Activated naive CD4-positive, alpha-beta T cell treated with anti-CD3 and anti-CD28 coated beads, Interleukin-2, amount 10 ng/mL, durations not matched to agents 7 days and 5 days (primary cell): ENCODE results near the gene LAMC3.

ENCODE experiments used
- CTCF ChIA-PET: fragments of 350-600 bp; sonication (Branson Sonifier 250); formaldehyde crosslinking; loops from one replicate; lab custom pipeline; 2021; ENCODE audit warnings: antibody characterized with exemption; lab: Charles Lee
- DNase-seq: peaks from one replicate; pipeline ENCODE4 v3.0.0-alpha.2; 2020
- H3K27ac Mint-ChIP-seq: one replicate; pipeline ENCODE4 v1.8.0; 2021; ENCODE audit warnings: mild to moderate bottlenecking, moderate library complexity, mixed read lengths
- H3K27me3 Mint-ChIP-seq: one replicate; pipeline ENCODE4 v1.8.0; 2021; ENCODE audit warnings: mild to moderate bottlenecking, mixed read lengths
- H3K36me3 Mint-ChIP-seq: one replicate; pipeline ENCODE4 v1.8.0; 2021; ENCODE audit warnings: mixed read lengths
- H3K4me1 Mint-ChIP-seq: one replicate; pipeline ENCODE4 v1.8.0; 2021; ENCODE audit warnings: mixed read lengths
- H3K4me3 Mint-ChIP-seq: one replicate; pipeline ENCODE4 v1.8.0; 2021; ENCODE audit warnings: mild to moderate bottlenecking, moderate library complexity, mixed read lengths
- H3K9me3 Mint-ChIP-seq: one replicate; pipeline ENCODE4 v1.8.0; 2021; ENCODE audit warnings: mixed read lengths

The LAMC3 gene

GRCh38 chr9:131001990-131002389 lies 7.0 kb upstream of the LAMC3 start:
- Mint-ChIP-seq H3K4me3 (no peak overlapping the region), H3K9me3 (no peaks in the 10 kb centered on the region), H3K27ac (no peak overlapping the region), H3K27me3 (peaks cover 44% of the 10 kb centered on the region), H3K4me1 (no peaks in the 10 kb centered on the region), H3K36me3 (no peaks in the 10 kb centered on the region)
- CTCF ChIA-PET: interaction anchor here (1.6 to 1.7 kb wide), 2 partner anchors 44 to 506 kb away, joined by 3 to 4 read pairs; no protein-coding TSS in a partner anchor
- no peak for DNase-seq

- Mint-ChIP-seq H3K4me3 (no peak overlapping the region), H3K27ac (no peak overlapping the region), H3K27me3 (peaks cover 56% of the 10 kb centered on the region), H3K9me3 (no peaks in the 10 kb centered on the region), H3K4me1 (peaks cover 2% of the 10 kb centered on the region), H3K36me3 (no peaks in the 10 kb centered on the region)
- no peak for DNase-seq
- CTCF ChIA-PET: no interaction called here
Measured at GRCh38 chr9:131006601-131007000, 2.4 kb upstream of the LAMC3 start.

- CTCF ChIA-PET: no interaction called here
- Mint-ChIP-seq H3K27me3 (peaks cover 68% of the 10 kb centered on the region), H3K27ac (no peak overlapping the region), H3K9me3 (no peaks in the 10 kb centered on the region), H3K4me1 (peaks cover 2% of the 10 kb centered on the region), H3K4me3 (no peak overlapping the region), H3K36me3 (no peaks in the 10 kb centered on the region)
- DNase-seq: no peak
Measured at GRCh38 chr9:131008086-131008485, 888 bp upstream of the LAMC3 start.

- Mint-ChIP-seq H3K36me3 (no peaks in the 10 kb centered on the region), H3K4me1 (peaks cover 2% of the 10 kb centered on the region), H3K9me3 (no peaks in the 10 kb centered on the region), H3K4me3 (no peak overlapping the region), H3K27me3 (peaks cover 72% of the 10 kb centered on the region), H3K27ac (no peak overlapping the region)
- DNase-seq: no peak
- CTCF ChIA-PET: no interaction called here
Measured at GRCh38 chr9:131008563-131008908, 438 bp upstream of the LAMC3 start.

DNA sequence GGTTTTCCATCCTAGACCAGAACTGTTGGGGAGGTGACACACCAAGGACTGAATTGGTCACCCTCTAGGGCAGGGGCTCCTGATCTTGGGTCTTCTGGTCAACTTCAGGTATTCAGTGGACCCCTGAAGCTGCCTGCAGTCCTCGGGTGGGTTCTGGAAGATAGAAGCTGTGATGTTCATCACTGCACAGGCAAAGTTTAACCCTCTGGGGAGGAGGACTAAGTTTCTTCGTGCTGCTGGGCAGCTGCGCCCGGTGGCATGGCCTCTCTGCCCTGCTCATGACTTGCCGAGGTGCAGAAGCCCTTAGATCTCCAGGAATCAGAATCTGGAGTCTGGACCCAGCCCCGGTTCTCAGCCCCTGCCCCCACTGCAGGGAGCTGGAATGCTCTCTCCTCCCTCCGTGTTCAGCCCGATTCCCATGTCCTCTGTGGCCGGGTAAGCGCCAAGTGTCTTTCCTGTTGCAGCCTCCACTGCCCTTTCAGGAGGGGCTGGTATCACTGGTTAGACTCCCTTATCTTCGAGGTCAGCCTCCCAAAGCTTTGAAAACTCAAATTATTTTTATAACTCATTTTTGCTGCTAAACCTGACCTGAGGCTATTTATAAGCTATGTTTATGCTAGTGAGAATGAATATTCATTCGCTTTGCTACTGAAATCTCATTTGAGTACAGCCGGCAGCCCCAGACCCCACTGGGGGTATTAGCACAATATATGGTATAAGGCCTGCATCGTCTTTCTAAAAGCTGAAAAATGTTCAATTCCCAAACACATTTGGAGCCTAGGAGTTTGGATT lies 1.7 kb downstream of the LAMC3 start:
- H3K27me3 Mint-ChIP-seq: peaks cover 68% of the 10 kb centered on the region
- H3K36me3 Mint-ChIP-seq: no peaks in the 10 kb centered on the region

DNA sequence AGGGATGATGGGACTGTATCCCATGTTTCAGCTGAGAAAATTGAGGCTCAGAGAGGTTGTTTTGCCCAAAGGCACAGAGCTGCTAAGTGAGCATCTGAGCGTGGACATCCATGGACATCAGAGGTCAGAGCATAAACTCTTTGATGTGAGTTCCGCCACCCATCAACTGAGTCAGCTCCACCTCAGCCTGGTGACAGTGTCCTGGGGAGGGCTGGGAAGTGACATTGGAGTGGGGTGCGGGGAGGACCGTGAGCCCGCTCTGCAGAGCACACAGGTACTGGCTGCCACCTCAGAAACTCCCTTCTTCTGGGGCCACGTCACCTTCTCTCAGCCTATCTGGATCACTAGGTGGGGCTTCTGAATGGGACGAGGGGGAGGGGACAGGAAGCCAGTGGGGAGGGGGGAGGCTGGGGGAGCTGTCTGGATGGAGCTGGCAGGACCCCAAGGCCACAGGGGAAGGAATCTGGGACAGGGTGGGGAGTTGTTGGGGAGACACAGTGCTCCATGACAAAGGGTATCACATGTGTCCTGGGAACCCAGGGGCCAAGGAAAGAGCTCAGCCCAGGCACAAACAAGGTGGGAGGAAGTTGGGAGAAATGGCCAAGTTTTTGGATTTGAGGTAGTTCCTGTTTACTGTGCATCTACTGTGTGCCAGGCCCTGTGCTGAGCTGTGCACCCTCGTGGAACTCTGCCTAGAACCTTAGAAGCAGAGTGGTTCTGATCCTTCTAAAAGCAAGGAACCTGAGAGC lies 2.5 kb downstream of the LAMC3 start:
- Mint-ChIP-seq H3K27me3 (peaks cover 64% of the 10 kb centered on the region), H3K36me3 (no peaks in the 10 kb centered on the region), H3K9me3 (no peaks in the 10 kb centered on the region), H3K27ac (no peak overlapping the region), H3K4me3 (no peak overlapping the region), H3K4me1 (peaks cover 2% of the 10 kb centered on the region)
- CTCF ChIA-PET: interaction anchor here (1.9 to 2.0 kb wide), 2 partner anchors 13 to 35 kb away, joined by 5 to 10 read pairs; no protein-coding TSS in a partner anchor
- DNase-seq: no peak

More for the DNA sequence above, 1.7 kb downstream of the LAMC3 start:
- H3K4me1 Mint-ChIP-seq: peaks cover 2% of the 10 kb centered on the region
- CTCF ChIA-PET: interaction anchor here (1.9 to 2.0 kb wide), 2 partner anchors 13 to 35 kb away, joined by 5 to 10 read pairs; no protein-coding TSS in a partner anchor
- no peak overlapping the region for H3K4me3 Mint-ChIP-seq
- no peak for DNase-seq
- H3K9me3 Mint-ChIP-seq: no peaks in the 10 kb centered on the region
- H3K27ac Mint-ChIP-seq: no peak overlapping the region

DNA sequence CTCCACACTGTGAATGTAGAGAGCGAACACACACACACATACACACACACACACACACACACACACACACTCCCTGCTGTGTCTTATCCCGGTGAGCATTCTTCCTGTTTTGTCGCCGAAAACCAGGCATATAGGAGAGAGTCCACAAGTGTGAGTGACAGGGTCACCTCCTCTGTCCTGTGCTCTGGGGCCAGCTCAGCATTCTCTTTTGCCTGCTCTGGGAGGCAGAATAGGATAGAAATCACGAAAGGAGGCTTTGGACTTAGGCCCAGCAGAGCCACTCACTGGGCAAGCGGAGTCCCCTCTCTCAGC lies 3.0 kb downstream of the LAMC3 start:
- Mint-ChIP-seq H3K4me3 (no peak overlapping the region), H3K27ac (no peak overlapping the region), H3K27me3 (peaks cover 66% of the 10 kb centered on the region), H3K4me1 (peaks cover 2% of the 10 kb centered on the region), H3K36me3 (no peaks in the 10 kb centered on the region), H3K9me3 (no peaks in the 10 kb centered on the region)
- no peak for DNase-seq
- CTCF ChIA-PET: interaction anchor here (2.0 kb wide), 1 partner anchor 34 kb away, joined by 5 read pairs; no protein-coding TSS in a partner anchor

DNA sequence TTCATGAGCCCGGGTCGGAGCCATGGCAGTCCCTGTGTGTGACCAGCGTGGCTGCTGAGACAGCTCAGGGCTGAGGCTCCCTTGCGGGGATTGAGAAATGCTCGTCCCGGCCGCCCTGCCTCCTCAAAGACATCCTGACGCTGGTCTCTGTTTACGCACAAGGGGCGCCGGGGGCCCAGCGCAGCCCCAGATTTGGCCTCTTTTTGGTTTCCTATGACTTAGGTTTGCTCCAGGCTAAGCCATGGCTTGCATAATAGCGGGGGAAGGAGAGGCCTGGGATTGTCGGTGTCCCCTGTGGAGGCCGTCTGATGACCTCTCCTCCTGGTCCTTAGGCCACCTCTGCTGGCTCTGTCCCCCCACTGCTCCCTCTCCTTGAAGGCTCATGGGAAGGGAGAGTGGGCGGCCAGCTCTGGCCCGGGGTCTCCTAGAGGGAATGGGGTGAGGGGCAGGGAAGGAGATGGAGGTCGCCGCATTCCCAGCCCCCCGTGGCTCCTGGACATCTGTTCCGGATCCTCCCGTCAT lies 3.5 kb downstream of the LAMC3 start:
- Mint-ChIP-seq H3K4me3 (no peak overlapping the region), H3K27ac (no peak overlapping the region), H3K27me3 (peaks cover 64% of the 10 kb centered on the region), H3K9me3 (no peaks in the 10 kb centered on the region), H3K36me3 (no peaks in the 10 kb centered on the region), H3K4me1 (peaks cover 2% of the 10 kb centered on the region)
- DNase-seq: no peak
- CTCF ChIA-PET: interaction anchor here (2.0 kb wide), 1 partner anchor 34 kb away, joined by 5 read pairs; no protein-coding TSS in a partner anchor

DNA sequence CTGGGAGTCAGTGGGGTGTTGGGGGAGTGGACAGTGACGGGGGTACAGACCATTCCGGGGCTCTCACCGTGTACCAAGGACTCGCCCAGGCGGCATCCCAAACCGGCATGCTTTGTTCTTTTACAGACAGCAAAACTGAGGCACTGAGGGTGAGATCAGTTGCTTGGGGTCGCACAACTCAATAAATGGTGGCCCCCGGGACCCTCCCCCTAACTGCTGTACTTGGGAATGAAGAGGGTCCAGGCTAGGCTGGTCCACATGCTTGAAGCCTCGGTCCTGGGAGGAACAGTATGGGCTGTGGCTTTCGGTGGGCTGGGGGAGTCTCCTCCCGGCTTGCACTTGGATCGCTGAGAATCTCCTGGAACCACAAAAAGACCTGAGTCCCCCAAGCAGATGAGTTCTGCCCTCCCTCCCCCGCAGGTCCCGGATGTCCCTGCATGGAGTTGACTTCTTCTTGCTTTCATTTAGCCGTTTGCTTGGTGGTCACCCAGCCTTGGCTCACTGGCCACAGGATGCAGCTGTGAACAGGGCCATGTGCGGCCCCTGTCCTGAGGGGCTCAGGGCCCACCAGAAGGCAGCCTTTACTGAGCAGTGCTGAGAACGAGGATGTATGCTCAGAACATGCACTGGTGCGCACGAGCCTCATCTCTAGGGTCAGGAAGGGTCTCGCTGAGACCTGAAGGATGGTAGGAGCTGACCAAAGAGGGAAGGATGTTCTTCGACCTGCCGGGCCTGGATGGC lies 4.2 kb downstream of the LAMC3 start:
- Mint-ChIP-seq H3K9me3 (no peaks in the 10 kb centered on the region), H3K4me3 (no peak overlapping the region), H3K4me1 (peaks cover 2% of the 10 kb centered on the region), H3K36me3 (no peaks in the 10 kb centered on the region), H3K27me3 (peaks cover 56% of the 10 kb centered on the region), H3K27ac (no peak overlapping the region)
- CTCF ChIA-PET: no interaction called here
- DNase-seq: no peak

- H3K36me3 Mint-ChIP-seq: no peaks in the 10 kb centered on the region
- peaks cover 54% of the 10 kb centered on the region for H3K27me3 Mint-ChIP-seq
- H3K4me1 Mint-ChIP-seq: no peaks in the 10 kb centered on the region
- CTCF ChIA-PET: no interaction called here
- DNase-seq: no peak
- no peak overlapping the region for H3K27ac Mint-ChIP-seq
- H3K9me3 Mint-ChIP-seq: no peaks in the 10 kb centered on the region
- no peak overlapping the region for H3K4me3 Mint-ChIP-seq
Measured at GRCh38 chr9:131013771-131014676, 5.0 kb downstream of the LAMC3 start.

- H3K27ac Mint-ChIP-seq: no peak overlapping the region
- H3K4me3 Mint-ChIP-seq: no peak overlapping the region
- DNase-seq: no peak
- peaks cover 45% of the 10 kb centered on the region for H3K27me3 Mint-ChIP-seq
- H3K4me1 Mint-ChIP-seq: no peaks in the 10 kb centered on the region
- H3K9me3 Mint-ChIP-seq: no peaks in the 10 kb centered on the region
- H3K36me3 Mint-ChIP-seq: no peaks in the 10 kb centered on the region
- CTCF ChIA-PET: interaction anchor here (0.6 kb wide), 2 partner anchors 32 to 217 kb away, joined by 3 read pairs; no protein-coding TSS in a partner anchor
Measured at GRCh38 chr9:131015112-131015511, 6.1 kb downstream of the LAMC3 start.

- no peak overlapping the region for H3K27ac Mint-ChIP-seq
- no peaks in the 10 kb centered on the region for H3K4me1 Mint-ChIP-seq
- CTCF ChIA-PET: interaction anchor here (0.6 kb wide), 1 partner anchor 218 kb away, joined by 3 read pairs; no protein-coding TSS in a partner anchor
- no peaks in the 10 kb centered on the region for H3K9me3 Mint-ChIP-seq
- DNase-seq: no peak
- no peaks in the 10 kb centered on the region for H3K36me3 Mint-ChIP-seq
- H3K27me3 Mint-ChIP-seq: peaks cover 36% of the 10 kb centered on the region
- no peak overlapping the region for H3K4me3 Mint-ChIP-seq
Measured at GRCh38 chr9:131015876-131016397, 7.0 kb downstream of the LAMC3 start.

- Mint-ChIP-seq H3K4me1 (no peaks in the 10 kb centered on the region), H3K4me3 (no peak overlapping the region), H3K9me3 (no peaks in the 10 kb centered on the region), H3K27me3 (peaks cover 31% of the 10 kb centered on the region), H3K27ac (no peak overlapping the region), H3K36me3 (no peaks in the 10 kb centered on the region)
- no peak for DNase-seq
- CTCF ChIA-PET: no interaction called here
Measured at GRCh38 chr9:131017067-131017466, 8.1 kb downstream of the LAMC3 start.
